Caco-2 (cell line): Measurements from ENCODE around the gene CRY2. TPM values are rescaled to one million over a fixed set of nuclear protein-coding genes. Genes with fewer than 3 reads are reported as not detected.
"Not testable (repeated sequence)": the region's sequence is repeated elsewhere in the genome, so short reads cannot be mapped to it uniquely, and the experiment has no call there.

ENCODE experiments used
- BruUV-seq: library from RNA; stranded (reverse); fragments of 400-500 nt; replicated peaks from 2 replicates; lab custom pipeline; 2021; lab: Mats Ljungman, UMichigan
- CTCF ChIA-PET: fragments of 300-600 bp; sonication (Branson Sonifier 250); formaldehyde crosslinking; loops from one replicate; lab custom pipeline; 2022; ENCODE audit warnings: antibody characterized with exemption; lab: Charles Lee
- POLR2A ChIA-PET: fragments of 300-600 bp; sonication (Branson Sonifier 250); formaldehyde crosslinking; loops from one replicate; lab custom pipeline; 2022; ENCODE audit warnings: antibody characterized with exemption; lab: Charles Lee
- DNase-seq, 2 experiments: peaks; one replicate each; pipeline versions ENCODE4 v3.0.0 to v3.0.0-alpha.2; 2020 to 2022
- H3K27me3 ChIP-seq: replicated peaks from 2 replicates; pipeline ENCODE4 v1.6.0; 2011; ENCODE audit warnings: low read length; ENCODE audit not compliant: control insufficient read depth, insufficient read depth
- H3K36me3 ChIP-seq: 2 replicates; pipeline ENCODE4 v1.5.1; 2011; ENCODE audit warnings: low read length; ENCODE audit not compliant: control insufficient read depth, insufficient read depth
- H3K4me1 ChIP-seq: fragments of 250-450 bp; sonication (Bioruptor Pico); 2 replicates; pipeline ENCODE4 v1.5.1; 2020; ENCODE audit warnings: mild to moderate bottlenecking
- H3K4me3 ChIP-seq: 2 replicates; pipeline ENCODE4 v1.5.1; 2011; ENCODE audit warnings: low read depth, mild to moderate bottlenecking, control low read depth, low read length
- H3K9me3 ChIP-seq: fragments of 250-450 bp; sonication (Bioruptor Pico); 2 replicates; pipeline ENCODE4 v1.5.1; 2020; ENCODE audit warnings: mild to moderate bottlenecking, moderate library complexity
- H3K27ac Mint-ChIP-seq: one replicate; pipeline ENCODE4 v1.8.0; 2022; ENCODE audit warnings: mixed read lengths; ENCODE audit not compliant: unreplicated experiment
- H3K27me3 Mint-ChIP-seq: one replicate; pipeline ENCODE4 v1.8.0; 2022; ENCODE audit warnings: mixed read lengths; ENCODE audit not compliant: insufficient read depth, unreplicated experiment
- H3K36me3 Mint-ChIP-seq: one replicate; pipeline ENCODE4 v1.8.0; 2022; ENCODE audit warnings: mild to moderate bottlenecking, mixed read lengths; ENCODE audit not compliant: insufficient read depth, unreplicated experiment
- H3K4me1 Mint-ChIP-seq: one replicate; pipeline ENCODE4 v1.8.0; 2022; ENCODE audit warnings: low read depth, mixed read lengths; ENCODE audit not compliant: unreplicated experiment
- H3K4me3 Mint-ChIP-seq: one replicate; pipeline ENCODE4 v1.8.0; 2022; ENCODE audit warnings: mild to moderate bottlenecking, moderate library complexity, mixed read lengths; ENCODE audit not compliant: unreplicated experiment
- H3K9me3 Mint-ChIP-seq: one replicate; pipeline ENCODE4 v1.8.0; 2022; ENCODE audit warnings: mixed read lengths; ENCODE audit not compliant: unreplicated experiment
- intact Hi-C: fragments of 100-400 bp; cut with micrococcal nuclease; formaldehyde crosslinking; loops from one replicate; pipeline ENCODE4 v1.10.0; 2022; ENCODE audit not compliant: unreplicated experiment
- total RNA-seq: library from RNA; stranded (reverse); gene quantifications from 2 replicates; pipeline ENCODE4 v1.2.3, GENCODE V29; 2022
- TF ChIP-seq, protein P1 (sequence below), 2 experiments: fragments of 200-600 bp in 1 of 2; IDR thresholded peaks; 1 replicate in 1 of 2; 2 replicates in 1 of 2; pipeline versions ENCODE4 v1.5.1 to v1.8.0; 2011 to 2022; ENCODE audit warnings: antibody characterized with exemption in 1 of 2, control low read depth in 1 of 2, inconsistent platforms in 1 of 2, low read depth in 1 of 2, low read length in 1 of 2, mild to moderate bottlenecking in 1 of 2, moderate library complexity in 1 of 2; ENCODE audit not compliant: insufficient read depth in 1 of 2, severe bottlenecking in 1 of 2, unreplicated experiment in 1 of 2

The CRY2 gene
- total RNA-seq, 1 experiment from 2014 or later: 28.5 TPM

DNA sequence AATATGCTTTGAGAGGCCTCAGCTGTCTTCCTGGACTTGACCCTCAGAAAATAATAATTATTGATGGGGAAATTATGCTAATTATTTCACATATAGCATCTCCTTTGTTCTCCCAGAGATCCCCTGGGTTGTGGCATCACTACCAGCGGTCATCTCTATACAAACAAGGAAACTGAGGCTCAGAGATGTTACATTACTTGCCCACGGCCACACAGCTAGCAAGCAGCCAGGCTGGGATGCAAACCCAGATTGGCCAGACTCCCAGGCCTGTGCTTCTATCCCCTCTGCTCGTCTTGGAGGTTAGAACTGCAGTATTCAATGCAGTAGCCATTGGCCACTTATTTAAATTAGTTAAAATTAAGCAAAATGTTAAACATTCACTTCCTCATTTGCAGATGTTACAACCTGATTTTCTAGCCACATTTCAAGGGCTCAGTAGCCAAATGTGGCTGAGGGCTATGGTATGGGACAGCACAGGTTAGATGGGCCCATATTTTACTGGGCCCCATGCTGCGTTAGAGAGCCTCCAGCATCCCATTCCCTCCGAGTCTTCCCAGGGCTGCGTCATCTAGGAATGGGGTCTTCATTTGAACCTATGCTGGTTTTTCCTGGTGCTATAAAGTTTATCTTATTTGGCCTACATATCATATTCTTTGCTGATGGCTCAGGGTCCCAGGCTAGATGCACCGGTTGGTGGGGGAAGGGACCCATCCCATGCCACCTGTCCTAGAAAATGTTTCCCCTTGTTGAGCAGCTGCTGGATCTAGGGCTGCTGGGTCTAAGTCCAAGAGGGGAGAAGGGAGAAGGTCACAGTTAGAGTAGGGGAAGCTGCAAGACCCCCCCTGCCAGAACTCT, 40.1 kb upstream of the CRY2 start:
- intact Hi-C loops: no loop called here
- Histone ChIP-seq H3K4me1 (peaks cover 13% of the 10 kb centered on the region), H3K4me3 (no peak overlapping the region), H3K36me3 (no peaks in the 10 kb centered on the region; the same call in 1 of the 2 replicates), H3K27me3 (no peaks in the 10 kb centered on the region), H3K9me3 (no peaks in the 10 kb centered on the region)
- H3K27me3 Mint-ChIP-seq: no peaks in the 10 kb centered on the region
- peak overlapping the region; percentile 99 for H3K4me3 Mint-ChIP-seq
- TF ChIP-seq, protein P1, sequence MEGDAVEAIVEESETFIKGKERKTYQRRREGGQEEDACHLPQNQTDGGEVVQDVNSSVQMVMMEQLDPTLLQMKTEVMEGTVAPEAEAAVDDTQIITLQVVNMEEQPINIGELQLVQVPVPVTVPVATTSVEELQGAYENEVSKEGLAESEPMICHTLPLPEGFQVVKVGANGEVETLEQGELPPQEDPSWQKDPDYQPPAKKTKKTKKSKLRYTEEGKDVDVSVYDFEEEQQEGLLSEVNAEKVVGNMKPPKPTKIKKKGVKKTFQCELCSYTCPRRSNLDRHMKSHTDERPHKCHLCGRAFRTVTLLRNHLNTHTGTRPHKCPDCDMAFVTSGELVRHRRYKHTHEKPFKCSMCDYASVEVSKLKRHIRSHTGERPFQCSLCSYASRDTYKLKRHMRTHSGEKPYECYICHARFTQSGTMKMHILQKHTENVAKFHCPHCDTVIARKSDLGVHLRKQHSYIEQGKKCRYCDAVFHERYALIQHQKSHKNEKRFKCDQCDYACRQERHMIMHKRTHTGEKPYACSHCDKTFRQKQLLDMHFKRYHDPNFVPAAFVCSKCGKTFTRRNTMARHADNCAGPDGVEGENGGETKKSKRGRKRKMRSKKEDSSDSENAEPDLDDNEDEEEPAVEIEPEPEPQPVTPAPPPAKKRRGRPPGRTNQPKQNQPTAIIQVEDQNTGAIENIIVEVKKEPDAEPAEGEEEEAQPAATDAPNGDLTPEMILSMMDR (IDR thresholded peaks at IDR 0.05; ENCODE audit: insufficient read depth in 1 of 2, low read depth in 1 of 2, low read length in 1 of 2, severe bottlenecking in 1 of 2, unreplicated experiment in 1 of 2): no peak
- peaks cover 15% of the 10 kb centered on the region for H3K36me3 Mint-ChIP-seq
- DNase-seq: no peak
- ChIA-PET POLR2A (no interaction called here), CTCF (interaction anchor here (1.6 kb wide), 1 partner anchor 36 kb away, joined by 5 read pairs; no protein-coding TSS in a partner anchor)
- H3K9me3 Mint-ChIP-seq: no peaks in the 10 kb centered on the region
- peaks cover 12% of the 10 kb centered on the region for H3K4me1 Mint-ChIP-seq
- H3K27ac Mint-ChIP-seq: no peak overlapping the region
- no TSS peak for BruUV-seq

DNA sequence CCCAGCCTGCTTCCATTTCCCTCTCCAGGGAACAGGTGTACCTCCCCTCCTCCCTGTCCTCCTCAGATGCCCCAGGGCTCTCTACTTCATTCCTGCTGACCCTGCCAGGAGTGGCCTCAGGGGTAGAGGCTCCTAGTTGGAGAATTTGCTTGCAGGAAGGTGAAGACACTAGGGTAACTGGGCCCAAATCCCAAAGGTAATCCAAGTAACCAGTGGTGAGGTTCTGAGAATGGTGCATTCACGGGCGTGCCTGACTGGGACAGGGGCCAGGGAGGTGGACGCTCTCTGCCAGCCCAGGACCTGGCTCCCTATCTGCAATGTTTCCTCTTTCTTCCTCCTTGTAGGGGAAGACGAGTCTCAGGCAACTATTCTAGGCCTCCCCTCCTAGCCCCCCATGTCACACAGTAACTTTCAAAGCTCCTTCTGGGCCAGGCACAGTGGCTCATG, 39.5 kb upstream of the CRY2 start:
- intact Hi-C loops: no loop called here
- no peak overlapping the region for H3K4me3 ChIP-seq
- no TSS peak for BruUV-seq
- Mint-ChIP-seq H3K4me1 (peaks cover 12% of the 10 kb centered on the region), H3K27ac (no peak overlapping the region), H3K9me3 (no peaks in the 10 kb centered on the region), H3K36me3 (peaks cover 15% of the 10 kb centered on the region), H3K27me3 (no peaks in the 10 kb centered on the region), H3K4me3 (peak overlapping the region; percentile 56)
- H3K4me1 ChIP-seq: peaks cover 13% of the 10 kb centered on the region
- H3K36me3 ChIP-seq: no peaks in the 10 kb centered on the region; the same call in 1 of the 2 replicates
- DNase-seq: no peak
- CTCF ChIA-PET: interaction anchor here (1.6 kb wide), 1 partner anchor 36 kb away, joined by 5 read pairs; no protein-coding TSS in a partner anchor
- no peaks in the 10 kb centered on the region for H3K9me3 ChIP-seq
- POLR2A ChIA-PET: no interaction called here
- no peaks in the 10 kb centered on the region for H3K27me3 ChIP-seq
- TF ChIP-seq, protein P1 (IDR thresholded peaks at IDR 0.05; ENCODE audit: insufficient read depth in 1 of 2, low read depth in 1 of 2, low read length in 1 of 2, severe bottlenecking in 1 of 2, unreplicated experiment in 1 of 2): no peak

DNA sequence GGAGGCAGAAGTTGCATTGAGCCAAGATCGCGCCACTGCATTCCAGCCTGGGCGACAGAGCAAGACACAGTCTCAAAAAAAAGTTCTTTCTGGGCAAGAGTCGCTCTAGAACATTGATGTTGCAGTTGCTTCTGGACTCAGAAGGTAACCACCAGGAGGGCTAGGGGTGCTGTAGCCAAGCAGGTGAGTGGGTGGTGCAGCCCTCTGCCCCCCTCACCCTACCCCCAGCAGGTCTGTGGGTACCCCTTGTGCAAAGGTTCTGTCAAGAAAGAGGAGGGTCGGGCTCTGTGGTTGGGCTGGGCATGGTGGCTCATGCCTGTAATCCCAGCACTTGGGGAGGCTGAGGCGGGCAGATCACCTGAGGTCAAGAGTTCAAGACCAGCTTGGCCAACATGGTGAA, 38.8 kb upstream of the CRY2 start:
- H3K36me3 ChIP-seq, POLR2A ChIA-PET: not testable (repeated sequence)

More for the DNA sequence above, 38.8 kb upstream of the CRY2 start:
- H3K4me1 ChIP-seq: peaks cover 13% of the 10 kb centered on the region
- BruUV-seq, H3K27ac Mint-ChIP-seq, H3K27me3 Mint-ChIP-seq, H3K4me3 ChIP-seq, H3K9me3 Mint-ChIP-seq, intact Hi-C loops, CTCF ChIA-PET, H3K4me3 Mint-ChIP-seq, H3K27me3 ChIP-seq, H3K9me3 ChIP-seq, DNase-seq: not testable (repeated sequence)
- Mint-ChIP-seq H3K4me1 (peaks cover 12% of the 10 kb centered on the region), H3K36me3 (peaks cover 15% of the 10 kb centered on the region)
